GM10847 (cell line): ENCODE measurements around the gene ST3GAL4.

Experiments used
- POLR2A ChIP-seq: IDR thresholded peaks from 2 replicates; pipeline ENCODE4 v1.6.1; 2011; ENCODE audit not compliant: insufficient read length; ENCODE audit errors: extremely low read depth

The ST3GAL4 gene

DNA sequence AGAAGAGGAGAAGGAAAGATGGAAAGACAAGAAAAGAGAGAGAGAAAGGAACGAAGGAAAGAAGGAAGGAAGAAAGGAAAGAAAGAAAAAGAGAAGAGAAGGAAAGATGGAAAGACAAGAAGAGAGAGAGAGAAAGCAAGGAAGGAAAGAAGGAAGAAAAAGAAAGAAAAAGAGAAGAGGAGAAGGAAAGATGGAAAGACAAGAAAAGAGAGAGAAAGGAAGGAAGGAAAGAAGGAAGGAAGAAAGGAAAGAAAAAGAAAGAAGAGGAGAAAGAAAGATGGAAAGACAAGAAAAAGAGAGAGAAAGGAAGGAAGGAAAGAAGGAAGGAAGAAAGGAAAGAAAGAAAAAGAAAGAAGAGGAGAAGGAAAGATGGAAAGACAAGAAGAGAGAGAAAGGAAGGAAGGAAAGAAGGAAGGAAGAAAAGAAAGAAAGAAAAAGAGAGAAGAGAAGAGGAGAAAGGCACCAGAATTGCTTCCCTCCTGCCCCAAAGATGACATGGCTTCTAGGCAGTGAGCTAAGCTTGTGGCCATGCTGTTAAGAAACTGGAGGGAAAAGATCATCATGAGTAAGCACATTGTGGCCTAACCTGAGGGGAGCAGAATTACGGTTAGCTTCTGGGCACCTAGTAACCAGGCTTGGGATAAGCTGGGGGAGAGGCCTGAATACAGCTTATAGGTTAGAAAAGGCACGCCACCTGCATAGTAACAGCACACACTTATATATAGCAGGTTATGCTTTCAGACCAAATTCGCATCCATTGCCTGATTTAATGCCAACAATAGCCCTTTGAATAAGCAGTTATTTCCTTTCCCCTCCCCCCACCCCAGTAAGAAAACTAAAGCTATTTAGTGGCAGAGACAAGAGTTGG is 2.3 kb upstream of the ST3GAL4 start:
- TF ChIP-seq POLR2A, result no peak

DNA sequence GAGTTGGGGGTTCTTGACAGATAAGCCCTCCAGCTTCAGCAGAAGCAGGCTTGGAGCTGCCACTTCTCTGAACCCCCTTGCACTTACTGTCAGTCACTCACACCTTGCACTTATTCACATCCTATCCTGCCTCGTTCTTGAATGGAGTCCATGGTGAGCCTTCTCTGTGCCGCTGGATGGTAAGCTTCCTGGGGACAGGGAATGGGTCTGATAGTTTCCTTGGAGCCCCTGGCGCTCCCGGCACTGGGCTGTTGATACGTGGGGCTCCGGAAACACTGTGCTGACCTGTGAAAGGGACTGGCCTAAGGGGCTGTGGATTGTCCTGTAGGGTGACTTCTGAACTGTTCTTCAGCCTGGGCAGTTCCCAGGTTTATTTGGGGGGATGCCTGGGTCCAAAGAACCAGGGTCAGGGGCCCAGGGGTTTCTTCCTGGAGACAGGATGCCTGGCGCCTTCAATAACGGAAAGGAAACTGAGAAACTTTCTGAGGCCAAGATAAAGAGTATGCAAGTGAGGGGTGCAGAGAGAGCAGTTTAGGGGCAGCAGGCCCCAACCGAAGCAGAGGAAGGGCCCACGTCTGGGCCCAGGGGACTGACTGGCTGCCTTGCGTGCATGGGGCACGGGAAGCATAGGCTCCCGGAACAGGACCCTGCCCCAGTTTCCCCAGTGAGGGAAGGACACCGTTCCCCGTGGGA is 709 bp upstream of the ST3GAL4 start:
- no peak for TF ChIP-seq POLR2A

DNA sequence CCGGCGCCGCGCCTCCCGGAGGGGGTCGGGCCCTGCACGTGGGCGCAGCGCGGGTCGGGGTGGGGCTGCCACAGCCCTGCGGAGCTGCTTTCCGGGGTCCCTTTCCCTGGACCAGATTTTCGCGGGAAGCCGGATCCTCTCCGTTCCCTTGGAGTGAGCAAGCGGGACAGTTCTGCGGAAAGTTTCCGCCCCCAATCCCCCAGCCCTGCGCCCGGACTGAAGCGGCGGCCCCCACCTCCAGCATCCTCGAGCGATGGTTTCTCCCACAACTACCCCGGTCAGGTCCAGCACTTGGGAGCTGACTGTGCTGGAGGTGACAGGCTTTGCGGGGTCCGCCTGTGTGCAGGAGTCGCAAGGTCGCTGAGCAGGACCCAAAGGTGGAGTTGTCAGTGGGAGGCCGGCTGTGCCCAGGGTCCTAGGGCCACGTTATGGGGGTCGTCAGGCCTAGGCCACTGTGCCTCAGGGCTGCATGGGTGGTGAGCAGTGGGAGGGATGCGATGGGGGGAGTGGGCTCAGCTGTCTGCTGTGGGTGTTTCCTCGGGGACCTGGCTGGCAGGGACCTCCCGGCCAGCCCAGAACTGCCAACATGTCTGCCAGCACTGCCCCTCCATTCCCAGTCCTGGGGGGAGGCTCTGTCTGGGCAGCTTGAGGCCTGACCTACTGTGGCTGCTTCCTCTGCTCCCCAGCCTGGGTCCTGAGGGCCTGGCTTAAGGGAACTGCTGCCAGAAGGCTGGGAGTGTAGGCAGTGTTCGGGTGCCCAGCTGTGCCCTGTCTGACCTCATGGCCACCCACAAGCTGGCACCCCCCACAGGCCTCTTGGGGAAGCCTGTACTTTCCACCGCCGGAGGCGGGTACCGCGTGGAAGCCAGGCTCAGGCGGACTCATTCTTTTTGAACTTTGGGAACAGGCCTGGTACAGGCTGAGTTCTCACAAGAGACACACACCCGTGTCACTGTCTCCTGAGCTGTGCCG is 726 bp downstream of the ST3GAL4 start:
- TF ChIP-seq POLR2A, result no peak

DNA sequence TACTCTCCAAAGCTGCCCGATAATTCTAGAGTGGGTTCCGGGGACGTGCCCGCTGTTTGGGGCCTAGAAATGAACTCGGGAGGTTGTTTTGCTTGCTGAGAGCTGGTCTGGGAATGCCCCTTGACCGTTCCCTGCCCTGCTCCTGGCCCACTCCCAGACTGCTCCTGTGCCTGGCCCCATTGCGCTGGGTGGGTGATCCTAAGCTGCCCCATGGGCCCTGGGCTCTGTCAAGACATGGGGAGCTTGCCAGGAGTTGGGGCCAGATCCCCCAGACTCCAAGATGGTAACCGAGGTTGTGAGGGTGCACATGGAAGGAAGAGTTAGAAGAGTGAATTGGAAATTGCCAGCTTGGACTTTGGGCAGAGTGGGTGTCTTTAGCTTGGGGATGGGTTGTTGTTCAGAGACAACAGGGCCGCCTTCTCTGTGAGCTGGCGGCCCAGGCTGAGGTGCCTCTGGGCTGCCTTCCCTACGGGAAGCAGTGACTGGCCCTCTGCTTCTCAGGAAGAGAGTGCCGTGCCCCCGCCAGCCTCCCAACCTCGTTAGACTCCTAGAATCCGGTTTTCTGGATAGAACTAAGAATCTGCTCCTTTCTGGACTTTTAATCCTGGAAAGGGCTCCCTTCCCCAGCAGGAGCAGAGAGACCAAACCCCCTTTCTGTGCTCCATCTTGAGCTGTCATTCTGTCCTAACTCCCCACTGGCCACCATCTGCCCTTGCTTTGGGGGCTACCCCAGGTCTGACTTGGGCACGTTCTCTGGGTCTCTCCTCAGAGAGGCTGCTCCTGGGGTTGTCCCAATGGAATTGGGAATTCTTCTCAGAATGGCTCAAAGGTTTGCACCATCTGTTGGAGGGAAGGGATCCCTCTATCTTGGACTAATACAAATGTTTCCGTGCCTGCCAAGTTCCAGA is 1.8 kb downstream of the ST3GAL4 start:
- no peak for TF ChIP-seq POLR2A

DNA sequence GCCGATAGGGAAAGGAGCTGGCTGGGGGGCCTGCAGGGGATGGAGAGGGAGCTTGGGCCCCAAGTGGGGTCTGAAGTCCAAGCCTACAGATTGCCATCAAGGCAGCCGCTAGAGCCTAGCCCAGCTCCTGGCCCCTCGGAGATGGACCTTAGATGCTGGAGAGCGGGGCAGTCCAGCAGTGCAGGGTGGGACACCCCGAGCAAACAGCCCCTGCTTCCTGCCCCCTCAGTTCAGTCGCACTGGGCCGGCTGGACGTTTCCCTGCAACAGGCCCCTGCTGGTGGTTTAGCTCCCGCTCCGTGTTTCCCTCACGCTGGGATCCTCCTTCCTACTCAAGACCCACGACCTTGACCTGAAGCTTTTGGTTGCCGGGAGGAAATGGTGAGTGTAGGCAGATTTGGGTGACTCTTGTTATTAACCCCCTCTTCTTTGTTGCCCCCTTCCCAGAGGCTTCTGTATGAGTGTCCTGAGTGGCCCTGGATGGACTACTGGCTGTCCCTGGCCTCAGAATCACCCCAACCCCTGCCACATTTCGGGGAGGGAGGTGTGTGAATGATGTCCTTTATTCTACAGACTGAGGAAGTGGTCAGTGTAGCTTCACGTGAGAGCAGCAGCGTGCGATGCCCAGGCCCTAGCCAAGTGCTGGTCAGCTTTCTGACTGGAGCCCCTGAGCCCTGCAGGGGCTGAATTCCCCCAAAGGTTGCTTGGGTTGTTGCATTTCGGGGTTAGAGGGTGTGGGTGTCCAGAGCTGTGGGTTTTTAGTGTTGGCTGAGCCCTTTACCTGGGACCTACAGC is 2.7 kb downstream of the ST3GAL4 start:
- no peak for TF ChIP-seq POLR2A

DNA sequence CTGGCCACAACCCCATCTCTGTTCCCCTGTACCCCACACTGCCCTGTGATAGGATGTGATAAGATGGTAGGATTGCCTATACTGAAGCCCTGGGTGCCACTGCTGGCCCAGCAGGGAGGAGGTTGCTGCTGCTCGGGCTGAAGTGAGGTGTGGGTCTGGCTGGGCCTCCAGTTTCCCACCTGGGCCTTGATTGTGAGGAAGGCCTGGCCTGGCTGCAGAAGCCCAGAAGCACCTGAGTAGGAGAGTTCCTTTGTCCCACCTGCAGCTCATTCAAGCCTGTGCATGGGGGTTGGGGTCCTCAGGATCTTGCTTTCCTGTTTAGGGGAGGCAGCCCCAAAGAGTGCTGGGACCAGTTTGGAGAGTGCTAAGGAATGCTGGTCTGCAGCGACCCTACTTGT is 3.3 kb downstream of the ST3GAL4 start:
- TF ChIP-seq POLR2A, result no peak

DNA sequence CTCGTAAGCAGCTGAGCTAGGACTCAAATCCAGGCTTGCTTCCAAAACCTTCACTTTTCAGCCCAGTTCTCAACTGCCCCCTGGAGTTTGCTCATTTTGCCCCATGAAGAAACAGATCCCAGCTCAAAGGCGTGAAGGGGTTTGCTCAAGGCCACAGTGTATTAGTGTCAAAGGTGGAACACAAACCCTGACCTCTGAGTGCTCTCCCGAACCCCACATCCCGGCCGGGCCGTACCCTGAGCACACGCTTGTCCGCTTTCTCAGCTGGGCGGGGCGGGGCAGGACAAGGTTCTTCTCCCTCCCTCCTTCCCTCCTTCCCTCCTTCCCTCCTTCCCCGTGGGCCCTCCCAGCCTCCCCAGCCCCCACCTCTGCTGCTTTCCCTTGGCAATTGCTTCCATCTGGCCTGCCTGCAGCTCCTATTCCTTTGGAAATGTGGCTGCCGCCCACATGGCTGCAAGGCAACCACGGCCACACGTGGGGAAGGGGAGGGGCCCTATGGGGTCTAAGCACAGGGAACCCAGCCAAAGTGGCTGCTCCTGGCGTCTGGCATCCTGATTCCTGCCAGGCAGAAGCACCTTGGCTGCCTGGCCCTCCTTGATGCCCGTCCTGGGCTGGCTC is 4.1 kb downstream of the ST3GAL4 start:
- TF ChIP-seq POLR2A, result no peak

DNA sequence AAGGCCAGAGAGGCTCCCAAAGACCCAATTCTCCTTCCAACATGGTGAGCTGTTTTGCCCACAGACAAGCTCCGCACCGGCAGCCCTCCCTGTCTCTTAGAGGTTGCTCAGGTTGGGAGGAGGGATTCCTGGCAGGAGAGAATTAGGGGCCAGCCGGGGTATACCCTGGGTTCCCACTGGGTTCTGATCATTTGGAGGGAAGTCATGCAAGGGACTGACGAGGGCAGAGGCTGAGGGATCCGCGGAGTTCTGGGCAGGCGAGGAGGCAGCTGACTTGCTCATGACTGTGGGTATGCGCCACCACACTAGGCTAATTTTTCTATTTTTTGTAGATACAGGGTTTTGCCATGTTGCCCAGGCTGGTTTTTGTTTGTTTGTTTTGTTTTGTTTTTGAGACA is 4.6 kb downstream of the ST3GAL4 start:
- TF ChIP-seq POLR2A, result no peak

DNA sequence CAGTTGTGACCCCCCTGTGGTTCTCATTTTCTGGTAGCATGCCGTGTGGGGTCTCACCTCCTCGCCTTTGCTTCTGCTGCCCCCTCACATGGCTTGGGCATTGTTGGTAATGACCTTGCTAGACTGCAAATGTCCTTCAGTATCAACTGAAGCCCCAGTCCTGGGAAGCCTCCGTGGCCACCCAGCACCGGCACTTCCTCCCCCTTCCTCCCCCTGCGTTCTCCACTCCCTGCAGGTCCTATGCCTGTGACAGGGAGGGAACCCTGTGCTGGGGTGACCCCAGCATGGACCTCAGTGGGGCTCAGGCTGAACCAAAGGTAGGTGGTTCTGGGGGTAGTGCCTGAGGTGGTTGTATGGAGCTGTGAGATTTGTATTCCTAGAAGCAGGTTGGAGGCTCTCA is 5.9 kb downstream of the ST3GAL4 start:
- no peak for TF ChIP-seq POLR2A

DNA sequence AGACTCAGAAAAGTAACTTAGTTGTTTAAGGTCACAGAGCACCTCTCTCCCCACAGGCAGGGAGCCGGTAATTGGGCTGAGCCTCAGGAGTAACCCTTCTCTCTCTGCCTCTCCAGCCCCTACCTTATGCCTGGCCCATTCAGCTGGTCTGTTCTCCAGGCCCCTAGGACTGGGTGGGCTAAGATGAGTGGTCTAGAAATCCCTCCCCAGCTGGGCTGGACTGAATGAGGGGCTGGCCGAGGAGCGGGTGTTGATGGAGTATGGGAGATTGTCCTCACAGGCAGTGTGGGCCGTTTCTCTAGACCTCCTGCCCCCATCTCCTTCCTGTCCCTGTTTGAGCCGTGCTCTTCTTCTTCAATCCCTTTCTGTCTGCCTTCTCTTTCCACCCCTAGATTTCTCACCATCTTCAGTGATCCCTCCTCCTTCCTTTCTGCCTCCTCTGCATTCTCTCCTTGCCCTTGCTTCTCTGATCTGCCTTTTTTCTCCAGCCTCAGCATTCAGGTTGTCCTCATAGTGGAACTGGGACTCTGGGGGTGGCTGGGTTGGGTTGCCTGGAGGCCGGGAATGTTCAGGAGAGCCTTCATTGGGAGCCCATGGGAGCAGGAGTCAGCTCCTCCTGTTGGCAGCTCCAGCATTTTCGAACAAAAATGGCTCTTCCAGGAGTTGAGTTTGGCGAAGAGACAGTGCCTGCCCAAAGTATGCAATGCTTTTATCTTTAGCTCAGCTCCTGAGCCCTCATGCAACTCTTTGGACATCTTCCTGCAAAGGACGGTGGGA is 7.6 kb downstream of the ST3GAL4 start:
- TF ChIP-seq POLR2A, result no peak

DNA sequence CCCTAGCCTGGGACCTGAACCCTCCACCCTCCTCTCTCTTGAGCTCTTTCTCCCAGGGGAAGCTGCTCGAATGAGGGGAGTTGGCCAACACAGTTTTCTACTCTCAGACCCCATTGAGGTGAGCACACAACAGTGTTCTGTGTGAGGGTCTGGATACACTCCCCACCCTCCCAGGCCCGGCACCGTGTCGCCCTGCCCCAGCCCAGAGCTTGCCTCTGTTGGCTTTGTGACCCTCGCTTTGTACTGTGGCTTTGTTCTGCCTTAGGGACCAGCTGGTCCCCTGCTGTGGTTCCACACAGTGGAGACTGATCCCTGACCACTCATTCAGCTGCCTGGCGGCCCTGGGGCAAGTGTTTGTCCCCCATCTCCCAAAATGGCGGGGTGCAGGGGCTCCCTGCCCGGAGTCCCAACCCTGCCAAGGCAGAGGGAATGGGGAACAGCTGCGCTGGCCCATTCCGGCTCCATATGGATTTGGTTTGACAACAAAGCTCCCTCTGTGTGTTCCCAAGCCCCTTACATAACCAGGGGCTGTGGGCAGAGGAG is 8.3 kb downstream of the ST3GAL4 start:
- no peak for TF ChIP-seq POLR2A
